Fibroblast of the aortic adventitia (primary cell): ENCODE measurements around the gene LZIC. TPM values are rescaled to one million over a fixed set of nuclear protein-coding genes. Genes with fewer than 3 reads are reported as not detected.

Source experiments
- DNase-seq: peaks from one replicate; pipeline ENCODE4 v3.0.0-alpha.2; 2010; ENCODE audit warnings: low read depth
- H3K4me3 ChIP-seq: 2 replicates; pipeline ENCODE4 v1.5.1; 2011; ENCODE audit warnings: low read depth, mild to moderate bottlenecking, control low read depth, low read length, moderate library complexity
- CTCF ChIP-seq: IDR thresholded peaks from 2 replicates; pipeline ENCODE4 v1.5.1; 2011; ENCODE audit warnings: mild to moderate bottlenecking, low read length, control low read depth, inconsistent platforms; ENCODE audit not compliant: insufficient read depth
- total RNA-seq: library from RNA; depleted of rRNA; stranded (reverse); fragments of >200 nt; gene quantifications from 2 replicates; pipeline ENCODE4 v1.2.3, GENCODE V29; 2012; ENCODE audit warnings: low replicate concordance

LZIC gene
- total RNA-seq, 1 donor: 50.3 TPM

- no peak overlapping the region for H3K4me3 ChIP-seq
- no peak for TF ChIP-seq CTCF
- DNase-seq: no peak
Observed at GRCh38 chr1:9900142-9901043, 42.8 kb downstream of the LZIC start.

GRCh38 chr1:9894115-9894514 lies 49.1 kb downstream of the LZIC start:
- H3K4me3 ChIP-seq: no peak overlapping the region
- no peak for TF ChIP-seq CTCF
- no peak for DNase-seq

GRCh38 chr1:9892563-9893528 lies 50.3 kb downstream of the LZIC start:
- peak; percentile 79 for DNase-seq
- TF ChIP-seq CTCF: no peak
- no peak overlapping the region for H3K4me3 ChIP-seq

- no peak overlapping the region for H3K4me3 ChIP-seq
- no peak for TF ChIP-seq CTCF
- no peak for DNase-seq
Observed at GRCh38 chr1:9891207-9891606, 52.0 kb downstream of the LZIC start.

- H3K4me3 ChIP-seq: no peak overlapping the region
- no peak for TF ChIP-seq CTCF
- peak; percentile 88 for DNase-seq
Observed at GRCh38 chr1:9890224-9890731, 52.9 kb downstream of the LZIC start.

GRCh38 chr1:9889411-9889810 lies 53.8 kb downstream of the LZIC start:
- H3K4me3 ChIP-seq: no peak overlapping the region
- DNase-seq: no peak
- no peak for TF ChIP-seq CTCF
